ENCODE results near the gene UGT1A9. TPM values are rescaled to one million over a fixed set of nuclear protein-coding genes. Genes with fewer than 3 reads are reported as not detected.

The UGT1A9 gene
- total and polyA plus RNA-seq, 2 experiments from 2014 or later = not detected

- H3F3A ChIP-seq (replicated peaks; ENCODE audit: low read depth) = no peaks in the 10 kb centered on the region
- no peaks in the 10 kb centered on the region for H3K36me3 Mint-ChIP-seq (ENCODE audit: low read depth)
- no peak for ATAC-seq
Measured at GRCh38 chr2:233817361-233817911, 145.7 kb downstream of the UGT1A9 start.

More at GRCh38 chr2:233817361-233817911, 145.7 kb downstream of the UGT1A9 start:
- Histone ChIP-seq H3K9me2 (ENCODE audit: insufficient read depth) (peaks cover 6% of the 10 kb centered on the region; the same call in 1 of the 2 replicates), H3K4me1 (ENCODE audit: insufficient read depth) (no peaks in the 10 kb centered on the region), H3K27me3 (ENCODE audit: insufficient read depth) (no peaks in the 10 kb centered on the region), H3K79me2 (replicated peaks; ENCODE audit: insufficient read depth) (no peaks in the 10 kb centered on the region), H3K4me2 (no peak overlapping the region), H2AFZ (no peak overlapping the region), H3K27ac (ENCODE audit: low read depth) (no peak overlapping the region), H4K20me1 (replicated peaks; ENCODE audit: insufficient read depth) (no peaks in the 10 kb centered on the region), H3K4me3 (no peak overlapping the region), H3K36me3 (ENCODE audit: insufficient read depth) (no peaks in the 10 kb centered on the region)
- no peak for DNase-seq (ENCODE audit: low spot score)
- H3K27me3 Mint-ChIP-seq (ENCODE audit: insufficient read depth, low read depth, poor library complexity) = peaks cover 12% of the 10 kb centered on the region
- H3K4me3 Mint-ChIP-seq = no peak overlapping the region
- H3K27ac Mint-ChIP-seq = no peak overlapping the region
- no peak for TF ChIP-seq REST (IDR thresholded peaks at IDR 0.05; ENCODE audit: unreplicated experiment)
- TF ChIP-seq CREB1 (CRISPR knock-in tag; IDR thresholded peaks at IDR 0.05; ENCODE audit: low read depth) = no peak
- no peak for TF ChIP-seq ZNF114 (CRISPR knock-in tag; IDR thresholded peaks at IDR 0.05)
- no peak for TF ChIP-seq POLR2AphosphoS5 (IDR thresholded peaks at IDR 0.05; ENCODE audit: low read depth)
- TF ChIP-seq JUNB (IDR thresholded peaks at IDR 0.05; ENCODE audit: unreplicated experiment) = no peak
- TF ChIP-seq ZNF462 (CRISPR knock-in tag; IDR thresholded peaks at IDR 0.05) = no peak
- TF ChIP-seq EZH2phosphoT487 (IDR thresholded peaks at IDR 0.05; ENCODE audit: unreplicated experiment) = no peak
- no peak for TF ChIP-seq ETS1 (IDR thresholded peaks at IDR 0.05)
- TF ChIP-seq ZNF331 (CRISPR knock-in tag; IDR thresholded peaks at IDR 0.05; ENCODE audit: low read depth) = no peak
- TF ChIP-seq CTCF (conservative IDR thresholded peaks at IDR 0.05; ENCODE audit: low read depth in 2 of 2) = no peak
- no peak for TF ChIP-seq NANOG (IDR thresholded peaks at IDR 0.05; ENCODE audit: borderline replicate concordance)
- no peak for TF ChIP-seq STAT1 (IDR thresholded peaks at IDR 0.05; ENCODE audit: unreplicated experiment)
- TF ChIP-seq EZH2 (IDR thresholded peaks at IDR 0.05; ENCODE audit: low read depth, unreplicated experiment) = no peak
- H3K4me1 Mint-ChIP-seq = no peaks in the 10 kb centered on the region; the same call in 2 of the 3 replicates
- H3K9me3 Mint-ChIP-seq = no peaks in the 10 kb centered on the region

Measured in GM23338 (cell line).